Endothelial cell of umbilical vein (primary cell): ENCODE data around the gene ZBTB37. TPM values are rescaled to one million over a fixed set of nuclear protein-coding genes. Genes with fewer than 3 reads are reported as not detected.
"Not testable (repeated sequence)": the region's sequence is repeated elsewhere in the genome, so short reads cannot be mapped to it uniquely, and the experiment has no call there.

Experiments used
- BruUV-seq: library from RNA; stranded (reverse); fragments of 400-500 nt; replicated peaks from 2 replicates; lab custom pipeline; 2021; lab: Mats Ljungman, UMichigan
- CTCF ChIA-PET: fragments of 300-600, 350-600 bp; sonication (Branson Sonifier 250); formaldehyde crosslinking; loops from one replicate; lab custom pipeline; 2021; ENCODE audit warnings: antibody characterized with exemption, inconsistent platforms; lab: Charles Lee
- POLR2A ChIA-PET: fragments of 300-600, 350-600 bp; sonication (Branson Sonifier 250); formaldehyde crosslinking; loops from one replicate; lab custom pipeline; 2021; ENCODE audit warnings: antibody characterized with exemption, inconsistent platforms; lab: Charles Lee
- DNase-seq: peaks from one replicate; pipeline ENCODE4 v3.0.0-alpha.2; 2011; ENCODE audit warnings: low read depth, low spot score
- FAIRE-seq: peaks from 2 replicates; lab custom pipeline; 2011; peaks lifted over from hg19 to GRCh38; lab: Jason Lieb, UNC
- H2AFZ ChIP-seq: 2 replicates; pipeline ENCODE4 v1.6.0; 2012; ENCODE audit warnings: low read depth, low read length, control low read depth, inconsistent platforms
- H3K27ac ChIP-seq: 2 replicates; pipeline ENCODE4 v1.5.1; 2011; ENCODE audit warnings: low read depth, mild to moderate bottlenecking, control low read depth, low read length, moderate library complexity; ENCODE audit not compliant: insufficient read depth
- H3K27me3 ChIP-seq, 2 experiments: 2 replicates each; pipeline versions ENCODE4 v1.6.0 to v1.6.1; 2011; ENCODE audit warnings: low read length in 2 of 2, mixed read lengths in 1 of 2; ENCODE audit not compliant: control insufficient read depth in 2 of 2, insufficient read depth in 2 of 2
- H3K36me3 ChIP-seq, 2 experiments: 2 replicates in 1 of 2; 3 replicates in 1 of 2; pipeline ENCODE4 v1.5.1; 2011; ENCODE audit warnings: low read length in 2 of 2, mild to moderate bottlenecking in 1 of 2, moderate library complexity in 1 of 2; ENCODE audit not compliant: control insufficient read depth in 2 of 2, insufficient read depth in 2 of 2; ENCODE audit errors: extremely low read depth in 1 of 2
- H3K4me1 ChIP-seq: 3 replicates; pipeline ENCODE4 v1.5.1; 2011; ENCODE audit warnings: mild to moderate bottlenecking, low read length; ENCODE audit not compliant: control insufficient read depth, insufficient read depth; ENCODE audit errors: extremely low read depth
- H3K4me2 ChIP-seq: 2 replicates; pipeline ENCODE4 v1.6.1; 2011; ENCODE audit warnings: low read length, control low read depth, mixed read lengths; ENCODE audit not compliant: insufficient read depth
- H3K4me3 ChIP-seq, 3 experiments: fragments of 200-600 bp in 1 of 3; sonication (generic), shearing (Covaris generic) in 1 of 3; replicated peaks in 1 of 3; 2 replicates each; pipeline ENCODE4 v1.5.1; 2011 to 2016; ENCODE audit warnings: control low read depth in 3 of 3, low read length in 3 of 3, mild to moderate bottlenecking in 2 of 3, inconsistent platforms in 1 of 3, low read depth in 1 of 3, moderate library complexity in 1 of 3; ENCODE audit not compliant: insufficient read depth in 1 of 3
- H3K79me2 ChIP-seq: 2 replicates; pipeline ENCODE4 v1.6.0; 2012; ENCODE audit warnings: low read length, inconsistent platforms; ENCODE audit not compliant: control insufficient read depth, insufficient read depth
- H3K9ac ChIP-seq: replicated peaks from 2 replicates; pipeline ENCODE3; 2011; ENCODE audit warnings: low read length, control low read depth; ENCODE audit not compliant: insufficient read depth; ENCODE audit errors: extremely low read depth
- H3K9me1 ChIP-seq: replicated peaks from 3 replicates; pipeline ENCODE4 v1.6.0; 2011; ENCODE audit warnings: mild to moderate bottlenecking, low read length; ENCODE audit not compliant: control insufficient read depth, insufficient read depth; ENCODE audit errors: extremely low read depth
- H3K9me3 ChIP-seq: replicated peaks from 2 replicates; pipeline ENCODE4 v1.5.1; 2012; ENCODE audit warnings: low read length, inconsistent platforms; ENCODE audit not compliant: control insufficient read depth, insufficient read depth
- H4K20me1 ChIP-seq: replicated peaks from 2 replicates; pipeline ENCODE3; 2011; ENCODE audit warnings: mild to moderate bottlenecking, low read length; ENCODE audit not compliant: control insufficient read depth, insufficient read depth; ENCODE audit errors: extremely low read depth
- CTCF ChIP-seq, 2 donors: IDR thresholded peaks; 1 replicate in 1 of 2; 2 replicates in 1 of 2; pipeline ENCODE4 v1.5.1; 2011; ENCODE audit warnings: low read length in 2 of 2, mild to moderate bottlenecking in 2 of 2, moderate library complexity in 2 of 2, control low read depth in 1 of 2, inconsistent platforms in 1 of 2, low read depth in 1 of 2; ENCODE audit not compliant: insufficient read depth in 1 of 2; ENCODE audit errors: extremely low read depth in 1 of 2
- EZH2 ChIP-seq: IDR thresholded peaks from 2 replicates; pipeline ENCODE4 v1.6.1; 2012; ENCODE audit warnings: borderline replicate concordance, low read depth, mild to moderate bottlenecking, moderate library complexity, low read length, inconsistent platforms; ENCODE audit not compliant: severe bottlenecking
- FOS ChIP-seq: IDR thresholded peaks from 2 replicates; pipeline ENCODE4 v1.6.1; 2011; ENCODE audit warnings: mild to moderate bottlenecking, low read length, moderate library complexity, borderline replicate concordance; ENCODE audit not compliant: insufficient read depth
- GATA2 ChIP-seq: IDR thresholded peaks from 2 replicates; pipeline ENCODE4 v1.7.0; 2011; ENCODE audit warnings: low read depth, mild to moderate bottlenecking, moderate library complexity, mixed read lengths, low read length; ENCODE audit not compliant: insufficient read length, insufficient read depth
- JUN ChIP-seq: IDR thresholded peaks from 2 replicates; pipeline ENCODE4 v1.6.1; 2011; ENCODE audit warnings: borderline replicate concordance, low read depth; ENCODE audit not compliant: insufficient read length, insufficient read depth
- MAX ChIP-seq: IDR thresholded peaks from 2 replicates; pipeline ENCODE4 v1.6.1; 2011; ENCODE audit not compliant: insufficient read depth, insufficient read length
- MYC ChIP-seq: IDR thresholded peaks from one replicate; pipeline ENCODE4 v1.6.1; 2011; ENCODE audit warnings: mild to moderate bottlenecking, low read depth, low read length
- POLR2A ChIP-seq: IDR thresholded peaks from 2 replicates; pipeline ENCODE4 v1.6.1; 2012; ENCODE audit warnings: low read depth, mild to moderate bottlenecking, control low read depth, low read length
- POLR2AphosphoS5 ChIP-seq: IDR thresholded peaks from 2 replicates; pipeline ENCODE4 v1.6.1; 2012; ENCODE audit warnings: low read depth, mild to moderate bottlenecking, control low read depth, low read length, moderate library complexity; ENCODE audit not compliant: insufficient read depth
- dilution Hi-C: fragments of 300-500 bp; cut with MboI; formaldehyde crosslinking; loops from one replicate; pipeline ENCODE4 v1.15.0; 2019; ENCODE audit warnings: low sequenced_read_pairs; ENCODE audit not compliant: extremely low pct_ligation_motif_present
- intact Hi-C: fragments of 100-400 bp; cut with micrococcal nuclease; formaldehyde crosslinking; loops from one replicate; pipeline ENCODE4 v1.10.0; 2022
- polyA plus RNA-seq, 4 experiments: library from polyadenylated mRNA; depleted of rRNA in 3 of 4; stranded (reverse) in 3 of 4; unstranded in 1 of 4; fragments of >200 nt; gene quantifications; 2 replicates each; pipeline versions ENCODE4 v1.2.1 to v1.2.3, GENCODE V29; 2011 to 2012; ENCODE audit warnings: missing spikeins in 1 of 4
- total RNA-seq: library from RNA; stranded (reverse); gene quantifications from 2 replicates; pipeline ENCODE4 v1.2.3, GENCODE V29; 2021

ZBTB37 gene
- total and polyA plus RNA-seq, 2 donors (not counting 3 experiments of a cell fraction or from before 2014, with no cell fraction given) = 0.94 to 5.9 TPM

- not testable (repeated sequence) for H3K79me2 ChIP-seq
- POLR2A ChIA-PET = interaction anchor here (2.2 kb wide), 1 partner anchor 10 kb away, joined by 10 read pairs; no protein-coding TSS in a partner anchor
- CTCF ChIA-PET = interaction anchor here (2.1 kb wide), 1 partner anchor 35 kb away, joined by 6 read pairs; the partner anchor contains the start of genes CENPL and DARS2
These were observed 8.6 kb upstream of the ZBTB37 start for GRCh38 chr1:173859547-173859946.

GRCh38 chr1:173860065-173860464 lies 8.1 kb upstream of the ZBTB37 start:
- Histone ChIP-seq H3K4me2 (no peak overlapping the region), H3K4me3 (no peak overlapping the region), H3K27me3 (no peaks in the 10 kb centered on the region), H3K9me3 (no peaks in the 10 kb centered on the region), H2AFZ (no peak overlapping the region), H3K27ac (no peak overlapping the region), H3K36me3 (peaks cover 17 to 32% of the 10 kb centered on the region in 2 experiments), H3K4me1 (peaks cover 11% of the 10 kb centered on the region), H3K79me2 (peaks cover 10% of the 10 kb centered on the region), H3K9ac (no peak overlapping the region), H3K9me1 (no peaks in the 10 kb centered on the region), H4K20me1 (peaks cover 5% of the 10 kb centered on the region)
- TF ChIP-seq CTCF (IDR thresholded peaks at IDR 0.05; ENCODE audit: extremely low read depth in 1 of 2, insufficient read depth in 1 of 2, low read depth in 1 of 2, low read length in 2 of 2) (no peak), POLR2A (no peak), MYC (no peak), FOS (no peak), MAX (no peak), JUN (no peak), EZH2 (no peak), GATA2 (no peak), POLR2AphosphoS5 (no peak)
- intact Hi-C loops = no loop called here
- ChIA-PET POLR2A (interaction anchor here (0.6 to 2.2 kb wide), 2 partner anchors 10 kb away, joined by 7 to 10 read pairs; no protein-coding TSS in a partner anchor), CTCF (interaction anchor here (0.8 to 2.1 kb wide), 2 partner anchors 8 to 35 kb away, joined by 3 to 6 read pairs; partner anchors contain the start of genes CENPL and DARS2)
- dilution Hi-C loops = no loop called here
- FAIRE-seq (no peak), DNase-seq (no peak)
- no TSS peak for BruUV-seq

More at GRCh38 chr1:173859547-173859946, 8.6 kb upstream of the ZBTB37 start:
- dilution Hi-C loops, H3K27me3 ChIP-seq, H3K9me3 ChIP-seq, H4K20me1 ChIP-seq, FAIRE-seq, H3K4me2 ChIP-seq, H3K4me3 ChIP-seq, intact Hi-C loops, H3K9ac ChIP-seq, H3K9me1 ChIP-seq, DNase-seq, H3K27ac ChIP-seq, H2AFZ ChIP-seq, H3K4me1 ChIP-seq, BruUV-seq: not testable (repeated sequence)
- peak; percentile 10 for TF ChIP-seq POLR2AphosphoS5
- peaks cover 15 to 28% of the 10 kb centered on the region in 2 experiments for H3K36me3 ChIP-seq
